HG03196 (cell line): ENCODE measurements around the gene CCNL1.
"Not testable (repeated sequence)": the region's sequence is repeated elsewhere in the genome, so short reads cannot be mapped to it uniquely, and the experiment has no call there.

Source experiments
- ATAC-seq: cut with Tn5 transposase; IDR thresholded peaks from one replicate; pipeline ENCODE4 v1.9.1; 2021; ENCODE audit not compliant: unreplicated experiment

Gene CCNL1

DNA sequence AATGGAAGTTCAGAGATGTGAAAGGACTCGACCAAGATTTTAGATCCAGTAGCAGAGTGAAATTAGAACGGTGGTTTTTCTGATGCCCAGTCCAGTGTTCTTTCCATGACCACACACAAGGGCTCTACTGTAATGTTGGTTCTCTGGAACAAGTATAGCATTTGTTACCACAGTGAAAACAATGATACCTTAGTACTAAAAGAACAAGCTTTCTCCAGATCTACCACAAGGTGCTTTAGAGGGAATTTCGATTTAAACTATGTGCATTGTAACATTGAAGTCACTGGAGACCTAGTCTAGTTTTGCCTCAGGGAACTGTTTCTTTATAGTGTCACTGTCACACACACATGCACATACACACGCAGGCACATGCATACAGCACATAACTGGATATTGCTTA lies 12.8 kb upstream of the CCNL1 start:
- no peak for ATAC-seq

DNA sequence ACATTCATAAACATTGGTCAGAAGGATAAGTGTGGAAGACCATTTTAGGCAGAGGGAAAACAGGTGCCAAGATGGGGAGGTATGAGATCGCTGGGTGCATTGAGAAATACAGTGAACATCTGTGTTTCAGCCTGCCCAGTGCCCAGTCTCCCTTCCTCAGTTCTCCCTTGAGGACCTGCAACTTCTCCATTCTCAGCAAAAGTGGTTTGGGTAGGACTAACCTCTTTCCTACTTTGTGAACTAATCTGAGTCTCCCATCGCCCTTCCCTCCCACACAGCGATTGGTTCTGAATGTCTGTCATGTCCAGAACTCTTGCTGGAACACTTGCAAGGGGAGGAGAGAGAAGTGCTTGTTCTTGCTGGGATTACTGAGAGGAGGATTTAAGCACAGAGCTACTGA lies 10.9 kb upstream of the CCNL1 start:
- no peak for ATAC-seq

DNA sequence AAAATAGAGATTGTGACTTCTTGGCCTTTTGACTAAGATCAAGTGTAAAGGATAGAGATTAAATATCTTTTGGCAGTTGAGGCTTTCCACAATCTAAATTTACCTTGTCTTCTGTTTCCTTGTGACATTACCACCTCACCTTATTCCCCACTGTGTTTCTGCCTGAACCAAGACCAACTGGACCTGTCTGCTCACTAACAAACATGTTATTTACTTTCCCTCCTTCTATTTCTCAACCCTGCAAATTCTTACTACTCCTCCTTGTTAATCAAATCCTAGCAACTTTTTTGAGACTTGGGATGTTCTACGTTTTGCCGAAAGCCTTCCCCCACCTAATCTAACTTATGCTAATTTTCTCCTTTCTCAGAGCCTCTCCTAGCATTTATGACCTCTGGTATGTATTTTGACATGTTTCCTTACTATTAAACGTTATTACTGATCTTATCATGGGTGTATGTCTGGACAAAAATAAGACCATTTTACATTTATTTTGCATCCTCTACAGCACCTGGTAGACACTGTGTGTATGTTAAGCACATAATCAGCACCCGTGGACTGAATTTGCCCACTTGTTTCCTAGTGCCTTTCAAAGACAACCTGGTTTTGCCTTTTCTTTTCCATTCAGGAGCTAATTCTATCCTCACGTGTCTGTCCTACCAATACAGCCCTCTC lies 7.6 kb upstream of the CCNL1 start:
- ATAC-seq = no peak

DNA sequence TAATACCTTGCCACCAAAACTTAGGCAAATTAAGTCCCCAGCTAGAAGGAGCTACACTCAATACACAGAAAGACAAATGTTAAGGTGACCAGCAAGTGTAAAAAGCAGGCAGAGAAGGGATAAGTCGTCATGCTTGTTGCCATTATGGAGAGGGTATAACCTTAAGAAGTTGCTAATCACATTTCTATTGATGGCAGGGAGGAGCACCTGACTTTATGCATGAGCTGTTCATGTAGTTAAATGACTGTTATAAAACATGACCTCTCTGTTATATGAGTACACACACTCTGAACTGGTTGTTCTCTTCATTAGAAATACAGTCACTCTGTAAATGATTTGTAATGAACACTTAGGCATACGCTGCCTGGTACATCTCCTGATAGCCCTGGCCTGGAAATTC lies 6.6 kb upstream of the CCNL1 start:
- peak; percentile 67 for ATAC-seq

DNA sequence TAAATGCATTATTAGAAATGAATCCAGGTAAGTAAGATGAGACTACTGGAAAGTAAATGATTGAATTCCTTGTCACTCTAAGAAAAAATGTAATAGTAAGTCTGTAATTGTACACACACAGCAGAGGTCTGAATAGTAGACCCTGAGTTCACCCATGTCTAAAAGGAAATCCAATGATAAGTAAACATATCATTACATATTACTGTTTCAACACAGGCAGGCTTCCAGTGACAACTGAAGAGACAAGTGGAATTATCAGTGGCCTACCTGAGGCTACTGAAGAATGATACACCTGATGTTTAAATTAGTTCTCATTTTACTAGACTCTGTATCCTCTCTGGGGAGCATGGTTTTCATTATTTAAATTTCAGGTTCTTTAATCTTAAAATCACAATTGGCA lies 6.2 kb upstream of the CCNL1 start:
- no peak for ATAC-seq

DNA sequence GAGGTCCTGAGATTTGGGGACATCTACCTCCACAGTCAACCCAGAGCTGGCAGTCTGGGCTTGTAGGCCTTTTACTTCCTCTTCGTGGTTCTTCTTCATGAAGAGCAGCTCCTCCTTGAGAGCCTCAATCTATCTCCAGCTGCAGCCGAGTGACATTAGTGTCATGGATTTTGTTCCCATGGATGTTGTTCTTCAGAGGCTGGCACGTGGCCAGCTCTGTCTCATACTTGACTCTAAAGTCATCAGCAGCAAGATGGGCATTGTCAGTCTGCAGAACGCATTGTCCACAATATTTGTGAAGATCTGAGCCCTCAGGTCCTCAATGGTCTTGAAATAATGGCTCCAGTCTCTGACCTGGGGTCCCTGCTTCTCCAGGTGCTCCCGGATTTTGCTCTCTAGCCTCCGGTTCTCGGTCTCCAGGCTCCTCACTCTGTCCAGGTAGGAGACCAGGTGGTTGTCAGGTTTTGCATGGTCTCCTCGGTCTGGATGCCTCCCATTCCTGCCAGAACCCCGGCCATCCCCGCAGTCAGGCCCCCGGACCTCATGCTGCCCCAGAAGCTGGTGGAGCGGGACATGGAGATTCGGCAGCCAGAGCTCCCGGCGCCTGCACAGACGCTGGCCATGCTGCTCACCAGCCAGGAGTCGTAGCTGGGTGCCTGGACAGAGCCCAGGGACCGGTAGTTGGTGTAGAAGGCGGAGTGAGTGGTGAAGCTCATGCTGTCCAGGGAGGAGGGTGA lies 3.4 kb upstream of the CCNL1 start:
- ATAC-seq = no peak

DNA sequence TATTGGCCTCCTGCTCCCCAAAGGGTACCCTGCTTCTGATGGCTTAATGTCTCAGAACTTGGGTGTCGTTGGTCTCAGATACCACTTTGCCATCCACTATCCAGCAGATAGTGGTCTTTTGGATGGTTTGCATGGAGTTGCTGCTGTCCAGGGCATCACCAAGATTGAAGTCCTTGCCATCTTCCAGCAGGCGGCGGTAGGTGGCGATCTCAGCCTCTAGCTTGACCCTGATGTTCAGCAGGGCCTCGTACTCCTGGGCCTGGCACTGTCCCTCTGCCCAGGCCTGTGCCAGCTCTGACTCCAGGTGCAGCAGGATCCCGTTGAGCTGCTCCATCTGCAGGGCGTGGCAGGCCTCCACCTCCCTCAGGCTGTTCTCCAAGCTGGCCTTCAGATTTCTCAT lies 2.7 kb upstream of the CCNL1 start:
- not testable (repeated sequence) for ATAC-seq

DNA sequence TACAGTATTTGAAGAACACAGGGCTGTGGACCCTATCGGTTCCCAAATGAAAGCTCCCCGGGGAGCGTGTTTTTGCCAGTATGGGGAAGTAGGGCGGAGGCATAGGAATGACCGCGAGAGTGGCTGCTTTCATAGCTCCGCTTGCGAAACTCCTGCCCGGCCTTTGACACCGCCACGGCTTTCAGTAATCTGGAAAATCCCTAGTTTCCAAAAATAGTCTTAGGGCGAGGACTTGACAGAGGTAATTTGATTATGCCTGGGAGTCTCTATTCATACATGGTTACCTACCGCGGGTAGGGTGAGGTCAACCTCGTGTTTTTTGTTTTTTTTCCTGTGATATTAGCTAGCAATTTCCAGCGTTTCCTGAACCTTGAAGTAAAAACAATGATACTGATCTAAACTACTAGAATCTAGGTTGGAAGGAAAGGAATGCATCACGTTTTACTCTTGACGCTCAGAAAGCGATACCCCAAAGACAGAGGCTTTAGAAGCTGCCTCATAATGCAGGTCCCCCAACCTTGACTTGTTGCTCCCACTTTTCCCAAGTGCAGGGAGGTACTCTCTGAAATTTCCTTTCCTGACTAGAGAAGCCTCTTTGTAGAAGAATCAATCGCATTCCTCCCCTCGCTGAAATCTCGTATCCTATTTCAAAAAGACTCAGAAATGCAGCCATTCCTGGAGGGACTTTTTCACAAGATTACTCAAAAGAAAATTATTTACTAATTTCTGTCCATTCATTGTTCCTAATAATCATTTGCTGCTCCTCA lies 894 bp upstream of the CCNL1 start:
- peak; percentile 44 for ATAC-seq

DNA sequence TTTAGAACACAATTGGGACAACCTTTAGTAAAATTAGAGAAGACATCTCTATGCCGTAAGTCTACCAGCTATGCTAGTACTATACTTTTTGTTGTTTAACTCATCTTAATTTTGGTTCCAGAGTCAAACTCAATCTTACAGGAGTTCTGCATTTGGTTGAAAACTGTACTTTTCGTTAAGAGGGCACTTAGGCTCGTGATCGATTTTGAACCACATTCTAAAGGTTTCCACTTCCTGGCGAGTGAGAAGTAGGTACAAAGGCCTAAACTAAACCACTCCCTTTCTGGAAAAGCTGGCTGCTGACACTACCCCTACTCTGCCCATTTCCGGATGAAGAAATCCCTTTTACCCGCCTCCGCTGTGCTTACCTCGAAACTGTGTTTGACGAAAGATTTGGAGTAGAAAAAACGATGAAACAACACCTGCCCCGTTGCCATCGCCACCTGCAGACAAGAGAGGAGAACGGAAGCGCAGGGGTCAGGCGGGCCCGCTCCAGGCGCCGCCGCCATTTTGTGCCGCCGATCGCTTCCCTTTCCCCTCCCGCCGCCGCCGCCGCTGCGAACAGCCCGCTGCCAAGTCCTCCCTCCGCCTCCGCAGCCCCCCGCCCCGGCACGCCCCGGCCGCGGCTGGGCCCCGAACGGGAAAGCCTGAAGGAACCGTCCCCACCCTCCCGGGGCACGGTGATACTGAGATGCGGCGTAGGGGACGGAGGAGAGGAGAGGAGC lies 748 bp downstream of the CCNL1 start:
- peak; percentile 44 for ATAC-seq

DNA sequence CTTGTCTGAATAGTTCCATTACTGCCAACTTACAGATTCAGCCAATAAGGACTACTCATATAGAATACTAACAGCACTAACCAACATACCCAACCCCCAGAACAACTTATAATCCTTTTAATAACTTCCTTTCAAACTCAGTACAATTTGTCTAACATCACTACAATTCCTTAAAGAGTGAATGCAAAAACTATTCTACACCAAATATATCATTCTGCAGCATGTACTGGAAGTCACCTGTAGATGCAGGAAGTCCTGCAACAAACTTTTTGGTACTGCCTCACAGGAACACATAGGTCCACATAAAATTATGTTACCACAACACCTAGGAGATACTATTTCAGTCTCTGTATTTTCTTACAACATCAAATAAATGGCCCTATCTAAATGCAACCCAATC lies 2.1 kb downstream of the CCNL1 start:
- ATAC-seq = no peak

DNA sequence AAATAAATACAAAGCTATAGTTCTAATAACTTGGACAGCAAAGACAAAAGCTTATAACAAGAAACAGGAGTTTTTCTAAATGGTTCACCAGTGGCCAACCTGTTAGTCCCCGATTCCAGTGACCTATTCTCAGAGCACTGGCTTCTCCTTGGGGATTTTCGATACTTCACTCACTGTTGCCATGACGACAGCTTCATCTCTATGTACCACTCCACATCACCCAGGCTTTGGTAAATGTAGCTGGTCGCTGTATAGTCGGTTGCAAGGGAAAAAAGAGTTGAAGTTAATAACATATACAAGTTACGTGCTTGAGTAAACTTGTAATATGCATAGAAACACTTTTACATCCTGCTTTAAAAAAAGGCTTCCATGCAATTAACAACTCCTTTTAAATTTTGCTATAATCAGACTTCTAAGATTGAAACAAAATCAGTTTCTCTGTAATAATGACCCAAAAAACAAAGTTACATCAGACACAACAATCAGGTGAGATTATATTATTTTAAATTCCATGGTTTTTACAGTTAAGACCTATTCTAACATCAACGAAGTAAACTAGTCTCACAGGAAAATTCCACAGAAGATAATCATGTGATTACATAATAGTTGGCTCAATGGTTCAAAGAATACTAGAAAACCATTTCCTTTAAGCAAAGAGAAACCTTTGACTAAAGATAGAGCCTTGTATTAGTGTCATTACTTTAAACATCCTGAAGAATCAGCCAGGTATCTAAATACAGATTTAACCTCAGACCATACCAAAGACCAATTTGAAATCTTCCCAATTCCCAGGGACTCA lies 2.9 kb downstream of the CCNL1 start:
- ATAC-seq = no peak

DNA sequence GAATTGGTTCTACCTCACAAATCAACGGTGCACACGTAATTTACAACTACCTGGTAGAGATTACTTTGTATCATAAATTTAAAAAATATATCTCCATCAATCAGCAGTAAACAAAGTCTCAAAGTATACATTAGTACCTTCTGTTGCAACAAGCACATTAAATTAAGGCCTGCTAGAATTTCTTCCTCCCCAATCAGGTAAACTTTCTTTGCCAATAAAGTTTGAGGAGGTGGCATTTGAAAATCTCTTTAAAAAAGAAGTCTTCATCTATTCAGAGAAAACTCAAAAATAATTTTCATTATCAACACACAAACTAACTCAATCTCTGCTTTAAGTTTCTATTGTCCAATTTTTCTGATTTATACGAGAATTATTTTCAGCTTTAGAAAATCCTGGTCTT lies 4.4 kb downstream of the CCNL1 start:
- ATAC-seq = no peak

DNA sequence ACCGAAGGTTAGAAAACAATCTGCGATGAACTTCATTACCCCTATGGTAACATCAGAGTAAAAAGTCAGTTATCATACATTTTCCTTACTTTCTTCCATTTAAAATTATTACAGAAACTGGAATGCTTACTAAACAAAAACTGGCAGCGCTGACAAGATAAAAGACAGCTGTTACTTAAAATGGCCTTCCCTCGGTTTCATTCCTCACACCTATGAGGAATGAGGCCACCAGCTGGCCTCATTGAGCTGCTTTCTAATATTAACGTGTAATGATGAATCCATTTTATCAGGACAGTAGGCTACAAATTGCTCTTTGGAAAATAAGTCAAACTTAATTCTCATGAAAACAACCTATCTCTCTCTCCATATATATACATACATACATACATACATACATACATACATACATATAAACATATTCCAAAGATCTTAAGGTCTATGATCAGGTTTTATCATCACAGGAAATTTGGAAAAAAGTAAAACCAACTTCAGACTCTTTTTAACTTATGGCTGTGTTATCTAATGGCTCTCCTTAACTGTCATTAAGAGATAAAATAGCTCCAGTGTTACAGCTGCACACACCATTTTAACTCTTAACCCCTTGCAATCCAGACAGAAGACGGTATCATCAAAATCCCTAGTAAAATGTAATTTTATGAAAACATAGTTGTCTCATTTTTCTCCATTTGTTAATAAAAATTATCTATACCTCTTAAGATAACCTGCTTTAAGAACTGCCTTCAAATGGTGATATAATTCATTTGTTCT lies 5.2 kb downstream of the CCNL1 start:
- no peak for ATAC-seq

DNA sequence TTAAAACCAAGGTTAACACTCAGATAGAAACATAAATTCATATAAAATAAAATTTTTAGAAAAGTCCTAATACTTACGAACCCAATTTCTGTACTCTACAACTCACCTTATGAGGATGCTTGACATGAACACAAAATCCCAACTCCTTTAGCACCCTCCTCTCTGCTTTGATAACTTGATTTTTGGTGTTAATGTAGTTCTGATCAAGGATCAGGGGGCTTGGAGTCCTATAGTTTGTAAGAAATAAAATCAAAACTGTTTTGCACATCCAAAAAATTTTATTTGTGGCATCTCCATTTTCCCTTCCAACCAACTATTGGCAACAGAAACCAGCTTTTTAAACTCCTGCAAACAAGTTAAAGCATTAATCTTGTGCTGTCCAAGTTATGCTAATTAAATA lies 7.0 kb downstream of the CCNL1 start:
- ATAC-seq = no peak

DNA sequence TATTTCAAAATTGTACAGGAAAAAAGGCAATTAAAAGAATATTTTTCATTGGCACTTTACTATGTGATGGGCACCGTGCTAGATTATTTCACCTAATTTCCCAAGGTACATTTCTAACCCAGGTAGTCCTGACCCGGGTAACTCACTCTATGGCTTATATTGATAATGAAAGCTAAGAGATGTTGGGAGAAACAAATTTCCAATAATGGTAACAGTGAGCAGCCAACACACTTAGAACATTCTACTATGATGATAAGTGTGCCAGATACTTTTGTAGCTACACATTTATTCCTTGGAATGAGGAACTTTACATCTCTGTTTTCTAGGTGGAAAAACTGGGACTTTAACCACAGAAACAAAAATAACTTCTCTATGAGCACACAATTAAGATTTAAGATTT lies 7.5 kb downstream of the CCNL1 start:
- no peak for ATAC-seq

DNA sequence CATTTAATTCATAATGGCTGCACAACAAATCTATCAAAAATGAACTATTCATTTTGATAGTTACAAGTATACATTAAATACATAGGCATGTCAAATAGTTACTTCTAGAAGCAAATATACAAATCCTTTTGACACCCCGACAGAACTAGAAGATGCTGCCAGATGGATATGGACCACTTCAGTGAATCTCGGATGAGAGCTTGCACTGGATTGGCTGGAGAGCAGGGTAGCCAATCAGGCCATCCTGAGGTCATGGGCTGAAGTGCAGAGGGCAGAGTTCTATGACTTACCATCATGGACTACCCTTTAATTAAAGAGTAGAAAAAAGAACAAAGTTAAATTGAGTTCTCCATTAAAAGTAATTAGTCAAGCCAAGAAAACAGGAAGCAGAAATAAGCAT lies 8.3 kb downstream of the CCNL1 start:
- ATAC-seq = no peak

DNA sequence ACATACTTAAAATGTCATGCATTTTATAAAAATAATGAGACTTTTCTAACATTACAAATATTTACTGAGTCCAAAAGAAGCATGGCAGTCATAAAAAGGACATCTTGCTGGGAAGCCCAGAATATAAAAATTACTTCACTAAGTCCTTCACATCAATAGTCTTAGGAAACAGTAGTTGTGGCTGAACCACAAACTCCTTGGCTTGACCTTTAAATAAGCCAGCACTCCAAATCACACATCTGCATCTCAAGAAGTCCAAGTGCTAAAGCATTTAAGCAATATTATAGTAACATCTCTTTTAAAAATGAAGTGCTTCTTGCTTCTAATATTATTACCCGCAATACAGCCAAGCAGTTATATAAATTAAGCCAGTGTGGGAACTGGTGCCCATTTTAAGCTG lies 8.8 kb downstream of the CCNL1 start:
- no peak for ATAC-seq

DNA sequence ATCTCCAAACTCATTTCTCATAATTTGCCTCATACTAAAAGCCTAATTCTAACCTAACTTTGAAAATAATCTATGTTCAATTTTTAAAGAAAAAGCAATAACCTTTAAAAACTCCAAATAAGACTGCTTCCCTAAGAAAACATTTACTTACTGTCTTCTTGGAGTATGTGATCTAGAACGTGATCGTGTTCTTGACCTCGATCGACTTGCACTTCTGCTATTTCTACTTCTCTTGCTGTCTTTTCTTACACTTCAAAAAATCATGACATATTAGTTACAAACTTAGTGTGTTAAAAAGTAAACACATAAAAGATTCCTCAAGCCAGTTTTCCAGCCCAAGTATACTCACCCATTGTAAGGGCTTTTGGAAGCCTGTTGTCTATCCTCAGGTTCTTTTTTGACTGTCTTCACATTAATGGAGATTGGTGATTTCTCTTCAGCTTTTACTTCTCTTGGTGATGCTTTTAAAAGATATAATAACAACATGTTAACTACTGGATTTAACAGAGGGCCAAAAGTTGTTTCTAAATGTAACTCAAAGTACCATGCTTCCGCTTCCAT lies 10.7 kb downstream of the CCNL1 start:
- ATAC-seq = no peak

DNA sequence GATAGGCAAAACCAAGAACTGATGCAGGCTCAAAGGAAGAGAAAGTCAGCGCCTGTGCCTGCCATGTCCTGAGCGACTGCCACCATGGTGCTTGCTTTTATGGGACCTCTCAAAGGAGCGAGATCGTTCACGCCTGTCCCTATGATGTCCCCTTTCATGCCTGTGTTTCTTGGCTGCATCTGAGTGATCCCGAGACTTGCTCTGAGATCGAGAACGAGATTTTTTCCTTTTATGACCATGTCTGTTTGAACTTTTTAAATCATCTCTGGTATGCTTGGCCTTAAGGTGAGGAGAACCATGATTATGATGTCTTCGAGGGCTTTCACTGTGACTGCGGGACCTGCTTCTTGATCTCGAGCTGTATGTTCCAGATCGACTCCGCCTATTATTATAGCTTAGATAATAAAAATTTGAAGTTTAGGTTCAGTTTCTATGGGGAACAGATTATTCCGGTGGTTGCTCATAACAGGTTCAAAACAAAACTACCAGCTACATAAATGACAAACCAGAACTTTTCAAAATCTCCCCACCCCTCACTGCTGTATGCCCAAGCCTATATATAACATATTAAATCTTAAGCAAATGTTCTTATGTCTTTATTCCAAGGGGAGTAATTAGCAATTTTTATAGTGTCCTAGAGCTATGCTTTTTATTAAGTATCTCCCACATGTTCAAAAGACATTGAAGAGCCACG lies 11.6 kb downstream of the CCNL1 start:
- ATAC-seq = no peak
